HG02798 (cell line): ENCODE results near the gene HTRA2.

Experiments used
- ATAC-seq: cut with Tn5 transposase; IDR thresholded peaks from one replicate; pipeline ENCODE4 v1.9.1; 2021; ENCODE audit warnings: mild to moderate bottlenecking; ENCODE audit not compliant: unreplicated experiment, poor library complexity

Gene HTRA2

DNA sequence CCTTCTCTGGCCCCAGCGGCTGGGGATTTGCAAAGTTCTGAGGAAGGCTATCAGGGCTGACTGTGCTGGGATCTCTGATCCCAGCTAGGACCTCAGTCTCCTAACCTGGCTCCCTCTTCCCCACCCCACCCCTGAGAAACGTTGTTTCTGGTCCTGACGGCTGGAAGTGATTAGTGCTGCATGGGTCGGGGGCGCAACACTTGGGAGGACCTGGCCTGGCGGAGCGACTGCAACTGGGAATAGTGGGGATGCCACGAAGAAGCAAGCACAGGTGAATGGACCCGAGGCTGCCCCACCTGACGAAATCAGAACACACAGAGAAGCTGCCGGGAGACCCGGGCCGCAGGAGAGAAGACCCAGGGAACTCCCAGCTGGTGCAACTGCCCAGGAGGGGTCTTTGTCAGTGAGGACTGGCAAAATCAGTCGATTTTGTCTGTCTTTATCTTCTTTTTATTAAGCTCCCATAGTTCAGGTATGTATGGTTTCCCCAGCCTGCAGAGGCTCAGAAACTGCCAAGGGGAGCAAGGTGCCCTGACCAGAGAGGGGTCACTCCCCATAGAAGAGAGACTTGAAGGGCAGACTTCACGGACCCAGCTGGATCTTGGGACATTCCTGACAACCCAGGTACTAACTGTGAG, 29.7 kb upstream of the HTRA2 start:
- ATAC-seq: no peak

DNA sequence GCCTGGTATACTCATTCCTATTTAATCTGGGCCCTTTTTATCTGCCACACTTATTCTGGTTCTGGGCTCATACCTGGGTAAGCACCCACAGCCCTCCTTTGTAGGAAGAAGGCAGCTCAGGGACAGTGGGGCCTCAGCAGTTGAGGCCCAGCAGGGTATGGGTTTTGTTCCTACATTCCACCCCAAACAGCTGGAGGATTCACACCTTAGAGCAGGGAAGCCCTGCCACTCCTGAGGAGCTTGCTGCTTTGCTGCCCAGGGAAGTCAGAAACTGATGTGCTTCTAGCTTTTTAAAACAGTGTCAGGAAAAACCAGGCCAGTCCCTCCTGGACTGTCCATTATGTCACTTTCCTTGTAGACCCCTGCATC, 29.2 kb upstream of the HTRA2 start:
- no peak for ATAC-seq

DNA sequence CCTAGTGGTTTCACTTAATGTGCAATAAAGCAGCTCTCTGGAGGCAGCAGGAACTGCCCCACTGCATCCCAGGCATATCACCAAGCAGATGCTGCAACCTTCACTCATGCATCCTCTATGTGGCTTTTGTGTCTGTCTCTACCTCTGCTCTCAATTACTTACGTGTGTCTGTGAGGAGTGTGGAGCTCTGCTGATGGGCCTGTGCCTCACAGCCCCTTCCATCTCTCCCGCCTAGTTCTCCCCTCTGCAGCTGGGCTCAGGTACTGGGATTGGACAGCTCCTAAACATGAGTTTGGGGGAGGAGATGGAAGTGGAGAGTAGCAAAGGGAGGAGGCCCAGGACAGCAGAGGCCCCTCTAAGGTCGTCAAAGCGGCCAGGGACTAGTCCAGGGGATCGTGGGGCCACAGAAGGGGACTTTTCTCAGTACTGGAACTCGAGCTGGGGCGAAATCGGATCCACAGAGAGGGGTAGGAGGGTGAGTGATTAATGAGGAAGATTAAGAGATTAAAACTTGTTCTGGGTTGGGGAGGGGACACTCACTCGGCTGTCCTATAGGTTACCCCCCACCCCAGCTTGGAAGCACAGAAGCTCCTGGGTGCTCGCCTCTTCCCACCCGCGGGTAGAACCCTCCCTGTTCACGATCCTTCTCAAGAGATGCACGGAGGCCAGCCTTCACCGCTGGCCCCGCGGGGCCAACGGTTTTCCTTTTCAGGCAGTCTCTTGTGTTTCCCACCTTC, 28.2 kb upstream of the HTRA2 start:
- ATAC-seq: no peak

DNA sequence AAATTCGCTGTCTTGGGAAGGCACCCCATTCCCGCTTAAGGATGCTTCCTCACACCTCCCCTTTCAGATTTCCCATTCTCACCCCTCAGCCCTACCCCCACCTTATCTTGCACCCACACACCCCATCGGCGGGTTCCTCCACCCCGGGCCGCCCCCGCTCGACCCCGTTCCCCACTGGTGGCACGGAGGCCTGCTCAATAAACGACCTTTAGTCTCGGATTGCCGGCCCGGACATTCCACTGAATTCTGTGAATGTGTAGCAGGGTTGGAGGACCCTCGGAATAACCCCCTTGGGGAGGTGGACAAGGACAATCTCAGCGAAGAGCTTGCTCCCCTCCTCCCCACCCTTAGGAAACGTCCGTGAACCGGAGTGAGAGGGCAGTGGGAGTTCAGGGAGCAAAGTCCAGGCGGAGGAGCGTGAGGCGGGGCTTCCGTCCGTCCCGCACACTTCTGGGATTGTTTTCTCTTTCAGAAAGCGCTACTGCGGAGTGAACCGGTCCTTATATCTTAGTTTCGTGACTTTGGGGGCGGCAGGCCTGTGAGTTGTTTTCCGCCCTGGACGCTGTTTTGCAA, 27.5 kb upstream of the HTRA2 start:
- no peak for ATAC-seq

DNA sequence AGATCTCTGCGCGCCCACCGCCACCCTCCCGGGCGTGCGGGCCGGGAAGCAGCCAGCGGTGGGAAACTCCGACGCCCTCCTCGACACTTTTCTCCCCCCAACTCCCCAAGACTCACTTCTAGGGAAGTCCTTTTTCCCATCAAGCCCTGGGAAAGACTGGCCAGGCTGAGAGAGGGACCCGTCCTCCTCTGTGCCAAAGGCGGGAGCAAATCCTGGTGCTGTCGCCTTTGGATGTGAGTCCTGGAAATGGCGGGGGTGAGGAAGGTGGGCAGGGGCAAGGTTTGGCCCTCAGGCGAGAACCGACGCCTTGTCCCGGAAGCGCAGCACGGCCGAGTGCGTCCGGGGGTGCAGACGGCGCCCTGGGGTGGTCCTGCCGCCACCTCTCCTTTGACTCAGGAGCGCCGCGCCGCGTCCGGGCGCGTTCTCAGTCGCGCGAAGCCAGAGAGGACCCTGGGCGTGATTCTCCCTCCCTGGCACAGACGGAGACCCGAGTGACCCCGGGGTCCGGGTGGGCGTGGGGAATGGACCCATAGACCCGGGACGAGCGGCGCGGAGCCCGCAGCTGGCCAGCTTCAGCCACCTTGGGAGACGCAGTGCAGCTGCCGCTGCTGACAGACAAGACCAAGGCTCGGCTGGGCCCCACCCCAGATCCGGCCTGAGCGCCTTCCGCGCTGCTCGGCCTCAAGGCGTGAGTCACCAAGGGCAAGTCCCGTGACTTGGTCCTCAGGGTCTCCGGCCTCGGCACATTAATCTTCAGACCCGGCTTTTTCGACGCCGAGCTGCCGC, 26.8 kb upstream of the HTRA2 start:
- ATAC-seq: peak; percentile 43

DNA sequence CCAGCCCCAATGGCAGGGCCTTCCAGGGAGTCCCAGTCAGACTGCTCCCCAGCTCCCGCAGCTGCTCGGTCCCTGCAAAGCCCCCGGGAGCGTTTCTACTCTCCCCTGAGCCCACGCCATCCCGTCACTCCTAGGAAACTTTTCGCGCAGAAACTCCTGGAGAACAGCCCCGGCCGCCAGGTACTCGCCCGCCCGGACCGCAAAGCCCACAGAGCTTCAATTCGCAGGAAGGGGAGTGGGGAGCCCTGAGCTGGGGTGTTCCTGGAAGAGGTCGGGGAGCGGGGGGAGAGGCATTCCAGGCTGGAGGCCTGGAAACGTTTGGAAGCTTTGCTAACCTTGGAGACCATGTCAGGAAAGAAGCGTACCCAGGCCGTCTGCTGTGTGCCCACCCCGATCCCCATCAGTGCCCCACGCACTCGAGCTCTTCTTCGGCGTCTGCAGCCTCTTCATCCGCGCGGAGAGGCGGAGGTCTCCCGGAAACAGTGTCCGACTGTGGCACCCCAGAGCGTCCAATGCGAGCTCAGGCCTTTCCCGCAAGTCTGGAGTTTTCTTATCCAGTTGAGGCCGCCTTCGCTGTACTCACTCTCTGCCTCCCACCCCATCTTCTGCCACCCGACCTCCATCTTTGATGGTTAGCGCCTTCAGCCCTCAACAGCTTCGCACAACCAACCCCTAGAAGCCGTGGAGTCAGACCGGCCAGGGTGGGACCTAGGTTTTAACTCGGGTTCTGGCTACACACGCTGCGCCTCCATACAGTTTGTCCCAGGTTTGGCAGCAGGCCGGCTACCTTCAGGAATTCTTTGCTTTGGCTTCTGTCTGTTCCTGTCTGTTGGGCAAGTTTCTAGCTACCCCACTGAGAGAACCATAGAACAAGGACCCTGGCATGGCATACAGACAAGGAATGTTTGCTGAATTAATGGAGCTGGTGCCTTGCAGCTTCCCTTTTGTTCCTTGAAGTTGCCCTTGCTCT, 25.9 kb upstream of the HTRA2 start:
- no peak for ATAC-seq

DNA sequence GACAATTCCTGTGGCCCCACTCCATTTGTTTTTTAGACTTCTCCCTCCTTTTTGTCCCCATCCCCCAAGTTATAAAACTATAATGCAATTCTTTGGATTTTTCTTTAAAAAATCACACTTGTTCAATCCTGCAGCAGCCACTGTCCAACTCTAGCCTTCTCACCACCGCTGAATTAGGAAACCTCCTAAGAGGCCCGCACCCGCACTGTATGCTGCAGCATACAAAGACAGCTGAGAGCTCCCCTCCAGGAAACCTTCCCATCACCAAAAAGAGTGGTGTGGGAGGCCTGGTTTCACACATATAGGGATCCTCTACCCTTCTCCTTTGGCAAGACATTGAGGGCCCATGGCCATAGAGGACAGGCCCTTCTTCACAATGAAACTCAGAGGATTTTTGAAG, 25.1 kb upstream of the HTRA2 start:
- ATAC-seq: no peak

DNA sequence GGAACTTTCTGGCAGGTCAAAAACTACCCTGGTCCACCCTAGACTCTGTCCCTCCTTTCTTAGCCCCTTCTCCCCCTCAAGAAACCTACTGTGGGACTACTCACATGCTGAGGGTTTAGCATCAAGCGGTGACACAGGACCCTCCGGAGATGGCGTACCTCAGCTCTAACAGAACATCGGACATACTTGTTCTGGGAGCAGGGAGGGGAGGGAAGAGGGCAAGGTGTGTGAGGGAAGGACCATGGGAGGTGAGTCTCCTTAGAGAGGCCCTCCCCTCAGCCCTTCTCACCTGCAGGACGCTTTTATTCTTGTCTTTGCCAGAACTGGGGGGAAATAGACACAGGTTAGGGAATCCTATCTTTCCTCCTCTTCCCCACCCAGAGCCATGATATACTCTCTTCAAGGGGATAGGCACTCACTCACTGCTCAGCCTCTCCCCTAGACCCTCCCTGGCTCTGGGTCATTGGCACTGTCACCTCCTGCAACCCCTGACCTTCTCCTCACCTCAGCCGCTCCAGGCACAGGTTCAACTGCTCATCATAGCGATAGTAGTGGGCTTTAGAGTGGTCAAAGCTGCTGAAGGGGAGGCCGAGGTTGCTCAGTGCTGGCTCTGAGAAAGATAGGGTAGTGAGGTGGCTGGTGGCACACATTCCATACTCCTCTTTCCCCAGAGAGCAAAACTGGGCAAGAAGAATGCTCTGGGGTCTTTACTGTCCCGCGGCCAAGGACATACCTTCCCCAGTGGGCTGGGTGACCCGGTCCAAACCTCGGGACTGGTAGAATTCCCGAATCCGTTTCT, 24.1 kb upstream of the HTRA2 start:
- no peak for ATAC-seq

DNA sequence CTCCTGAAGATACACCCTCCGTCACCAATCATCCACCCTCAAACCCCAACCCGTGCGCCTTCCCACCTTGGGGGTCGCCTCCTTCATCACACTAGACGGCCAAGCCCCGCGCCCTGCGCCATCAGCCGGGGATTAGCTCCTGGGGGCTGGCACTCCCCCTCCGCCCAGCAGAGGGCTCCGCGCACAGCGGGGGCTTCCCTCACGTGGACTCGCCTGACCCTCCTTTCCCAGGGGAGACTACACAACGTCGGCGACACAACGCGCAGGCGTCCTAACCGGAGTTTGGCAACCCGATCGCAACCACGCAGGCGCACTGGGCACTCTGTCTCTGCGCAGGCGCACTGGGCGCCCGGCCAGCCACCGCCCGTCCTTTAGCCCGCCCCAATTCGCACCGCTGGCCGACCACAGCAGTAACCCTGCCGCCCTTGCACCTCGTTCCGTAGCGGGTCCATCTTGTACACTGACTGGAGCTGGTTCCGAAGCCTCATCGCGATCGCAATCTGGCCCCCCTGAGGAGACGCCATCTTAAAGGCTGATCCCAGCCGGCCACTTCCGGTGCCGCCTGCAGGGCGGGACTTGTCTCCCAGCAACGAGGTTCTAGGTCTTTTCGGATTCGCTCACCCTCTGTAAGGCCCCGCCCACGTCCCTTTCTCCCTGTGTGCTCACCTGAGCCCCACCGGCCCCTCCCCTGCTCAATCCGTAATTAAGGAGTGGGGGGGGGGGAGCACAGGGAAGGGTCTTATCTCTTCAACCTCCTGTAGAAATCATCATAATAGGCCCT, 22.4 kb upstream of the HTRA2 start, which contains the start of gene PCGF1:
Gene PCGF1 (minus strand): TSS at position 551 of the 781 bp plus-strand sequence. CDS start 27 bp downstream, at position 524.
- peak; percentile 93 for ATAC-seq

DNA sequence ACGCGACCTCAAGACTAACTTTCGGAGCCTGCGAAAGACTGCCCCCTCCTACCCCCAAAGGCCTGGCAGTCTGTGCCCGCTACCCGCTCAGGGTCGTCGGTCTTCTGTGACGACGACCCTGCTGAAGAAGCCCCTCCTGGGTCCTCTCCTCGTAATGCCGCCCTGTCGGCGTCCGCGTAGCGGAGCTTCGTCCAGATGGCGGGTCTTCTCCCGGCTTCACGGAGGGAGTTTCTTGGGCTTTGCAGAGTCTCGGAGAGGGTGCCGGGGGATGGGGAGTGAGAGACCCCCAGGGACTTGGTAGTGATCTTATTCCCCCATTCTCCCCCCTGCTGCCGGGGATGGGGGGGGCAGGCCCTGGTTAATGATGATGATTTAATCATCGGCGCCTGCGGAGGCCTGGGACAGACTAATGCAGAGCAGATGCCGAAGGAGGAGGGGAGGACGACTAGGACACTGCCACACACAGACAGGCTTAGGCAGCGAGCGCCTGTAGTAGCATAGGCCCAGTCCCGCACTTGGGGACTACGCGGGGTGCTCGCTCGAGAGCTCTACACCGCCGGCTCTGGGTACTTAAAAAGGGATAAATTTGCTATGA, 21.7 kb upstream of the HTRA2 start:
- peak; percentile 2 for ATAC-seq

DNA sequence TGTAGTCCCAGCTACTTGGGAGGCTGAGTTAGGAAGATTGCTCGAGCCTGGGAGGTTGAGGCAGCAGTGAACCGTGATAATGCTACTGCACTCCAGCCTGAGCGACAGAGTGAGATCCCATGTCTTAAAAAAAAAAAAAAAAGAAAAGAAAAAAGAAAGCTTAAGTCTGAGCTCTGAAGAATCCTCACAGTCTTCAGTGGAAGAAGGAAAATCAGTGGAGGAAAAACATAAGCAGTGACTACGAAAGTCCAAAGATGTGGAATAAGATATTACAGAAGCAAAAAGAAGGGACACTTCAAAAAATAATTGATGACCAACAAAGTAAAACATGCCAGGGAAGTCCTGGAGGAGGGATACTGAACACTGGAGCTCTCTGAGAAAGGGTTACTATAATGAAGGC, 19.5 kb upstream of the HTRA2 start:
- ATAC-seq: no peak

DNA sequence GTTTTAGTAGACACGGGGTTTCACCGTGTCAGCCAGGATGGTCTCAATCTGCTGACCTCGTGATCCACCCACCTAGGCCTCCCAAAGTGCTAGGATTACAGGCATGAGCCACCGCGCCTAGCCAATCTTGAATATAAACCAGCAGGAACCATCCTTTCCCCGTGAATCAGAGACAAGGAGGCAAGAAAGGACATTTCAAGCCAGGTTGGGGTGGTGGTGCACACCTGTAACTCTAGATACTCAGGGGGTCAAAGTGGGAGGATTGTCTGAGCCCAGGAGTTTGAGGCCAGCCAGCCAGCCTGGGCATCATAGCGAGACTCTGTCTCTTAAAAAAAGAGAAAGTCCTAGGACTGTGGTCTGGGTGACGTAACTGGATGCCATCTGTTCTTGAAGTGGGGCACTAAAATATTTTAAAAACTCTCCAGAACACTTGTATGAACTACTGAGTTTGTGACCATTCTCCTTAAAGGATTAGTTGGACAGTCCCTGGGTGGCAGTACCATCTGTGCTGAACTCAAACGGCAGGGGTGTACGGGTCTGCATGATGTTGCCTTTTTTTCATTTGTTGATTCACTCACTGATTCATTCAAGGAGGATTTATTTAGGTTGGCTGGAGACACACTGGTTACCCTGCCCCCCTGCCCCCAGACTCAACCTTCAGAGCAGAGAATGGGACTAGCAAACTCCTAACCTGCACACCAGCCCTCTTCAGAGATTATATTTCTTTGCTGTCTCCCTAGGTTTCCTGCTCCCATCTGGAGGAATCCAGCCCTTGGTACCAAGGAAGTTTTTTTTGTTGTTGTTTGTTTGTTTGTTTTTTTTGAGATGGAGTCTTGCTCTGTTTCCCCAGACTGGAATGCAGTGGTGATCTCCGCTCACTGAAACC, 18.4 kb upstream of the HTRA2 start:
- ATAC-seq: no peak

DNA sequence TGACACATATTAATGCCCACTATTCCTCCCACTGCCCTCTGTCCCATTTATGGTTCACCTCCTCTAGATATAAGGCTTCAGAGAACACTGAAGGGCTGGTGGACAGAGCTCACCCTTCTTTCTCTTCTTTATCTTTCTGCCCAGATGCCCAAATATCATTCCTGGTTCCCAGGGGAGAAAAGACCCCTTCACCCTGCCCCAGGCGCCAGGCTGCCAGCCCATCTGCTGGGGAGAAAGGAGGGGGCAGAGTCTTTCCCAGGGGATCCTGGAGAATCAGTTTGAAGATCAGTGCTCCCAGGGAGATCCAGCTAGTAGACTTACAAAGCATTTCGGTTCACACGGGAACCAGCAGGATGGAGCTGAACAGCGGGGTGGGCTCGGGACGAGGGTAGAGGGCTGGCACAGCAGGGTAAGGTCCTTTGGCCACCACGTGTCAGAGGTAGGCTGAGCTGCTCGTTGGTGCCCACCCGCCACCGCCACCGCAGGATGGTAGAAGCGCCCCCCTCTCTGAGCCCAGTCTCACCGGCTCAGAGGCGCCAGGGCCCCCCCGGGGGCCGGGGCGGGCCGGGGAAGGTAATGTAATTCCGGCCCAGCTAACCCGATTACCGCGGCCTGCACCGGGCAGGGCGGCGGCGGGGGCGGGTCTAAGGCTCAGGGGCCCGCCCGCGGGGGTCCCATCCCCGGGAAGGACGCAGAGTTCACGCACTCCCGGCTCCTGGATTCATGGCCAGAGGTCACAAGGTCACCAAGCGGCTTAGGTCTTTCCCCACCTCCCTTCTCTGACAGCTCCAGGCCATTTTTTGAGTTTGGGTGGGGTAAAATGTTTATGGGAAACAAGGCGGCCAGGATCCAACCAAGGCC, 16.8 kb upstream of the HTRA2 start:
- no peak for ATAC-seq

DNA sequence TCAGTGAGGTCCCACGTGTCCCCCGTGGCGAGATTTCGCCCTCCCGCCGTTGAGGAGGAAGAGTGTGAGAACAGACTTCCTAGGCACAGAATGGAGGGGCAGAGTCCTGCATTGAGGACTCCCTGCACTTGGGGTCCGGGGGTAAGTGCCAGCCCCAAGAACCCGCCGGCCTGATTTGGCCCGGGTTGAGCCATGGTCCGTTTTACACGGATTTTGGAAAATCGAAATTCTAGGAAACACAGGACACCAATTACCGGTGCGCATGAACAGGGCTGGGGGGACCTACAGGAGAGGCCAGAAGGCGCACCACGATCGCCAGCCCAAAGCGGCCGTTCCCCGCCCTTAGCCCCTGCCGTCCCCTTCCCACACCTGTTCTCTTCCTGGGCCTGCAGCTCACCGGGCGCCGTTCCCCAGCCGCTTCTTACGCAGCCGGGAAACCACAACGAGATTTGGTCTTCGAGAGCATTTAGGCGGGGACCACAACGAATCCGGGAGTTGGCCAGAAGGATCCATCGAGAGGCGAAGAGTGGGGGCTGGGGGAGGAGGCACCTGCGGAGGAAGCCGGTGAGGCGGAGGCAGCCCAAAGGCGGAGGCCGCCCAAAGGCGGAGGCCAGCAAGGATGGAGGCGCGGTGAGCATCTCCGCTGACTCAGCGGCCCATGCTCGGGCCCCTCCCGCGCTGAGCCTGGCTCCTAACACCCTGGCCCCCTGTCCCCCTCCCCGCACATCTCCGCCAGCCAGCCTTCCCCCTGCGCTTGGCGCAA, 15.9 kb upstream of the HTRA2 start:
- no peak for ATAC-seq
